SK-N-SH (cell line): ENCODE data around the gene NYAP2. TPM values are rescaled to one million over a fixed set of nuclear protein-coding genes. Genes with fewer than 3 reads are reported as not detected.

Source experiments
- CTCF ChIA-PET: fragments of 300-600, 350-600 bp; formaldehyde crosslinking; extraction: SDS; loops from one replicate; lab custom pipeline; 2021; lab: Yijun Ruan, JAX
- POLR2A ChIA-PET: fragments of 350-600 bp; sonication (Branson Sonifier 250); formaldehyde crosslinking; extraction: SDS; loops from one replicate; lab custom pipeline; 2020; ENCODE audit warnings: antibody characterized with exemption, inconsistent platforms; lab: Yijun Ruan, JAX
- DNase-seq: peaks from one replicate; pipeline ENCODE4 v3.0.0; 2012
- H2AFZ ChIP-seq: fragments of 200-600 bp; sonication (generic); 2 replicates; pipeline ENCODE4 v1.8.1; 2016; ENCODE audit warnings: antibody characterized with exemption, mild to moderate bottlenecking, low read depth
- H3F3A ChIP-seq: fragments of 200-600 bp; sonication (generic); replicated peaks from 2 replicates; pipeline ENCODE3; 2016; ENCODE audit warnings: antibody characterized with exemption, mild to moderate bottlenecking; ENCODE audit not compliant: insufficient read depth
- H3K27ac ChIP-seq, 2 experiments: fragments of 200-500 bp in 1 of 2; fragments of 200-600 bp in 1 of 2; sonication (Bioruptor generic) in 1 of 2; sonication (generic), shearing (Covaris generic) in 1 of 2; 2 replicates each; pipeline versions ENCODE4 v1.5.1 to v1.6.1; 2014 to 2016; ENCODE audit warnings: low read depth in 2 of 2, inconsistent platforms in 1 of 2, low read length in 1 of 2, mild to moderate bottlenecking in 1 of 2, mixed read lengths in 1 of 2
- H3K27me3 ChIP-seq: fragments of 200-600 bp; sonication (generic), shearing (Covaris generic); 2 replicates; pipeline ENCODE4 v1.6.1; 2016; ENCODE audit warnings: mixed run types; ENCODE audit not compliant: insufficient read depth
- H3K36me3 ChIP-seq, 2 experiments: fragments of 200-500 bp in 1 of 2; fragments of 200-600 bp in 1 of 2; sonication (Bioruptor generic) in 1 of 2; sonication (generic) in 1 of 2; replicated peaks in 1 of 2; 2 replicates each; pipeline versions ENCODE3 to v1.5.1; 2014 to 2016; ENCODE audit warnings: low read length in 1 of 2, mild to moderate bottlenecking in 1 of 2; ENCODE audit not compliant: insufficient read depth in 2 of 2, control insufficient read depth in 1 of 2
- H3K4me1 ChIP-seq, 2 experiments: fragments of 200-500 bp in 1 of 2; fragments of 200-600 bp in 1 of 2; sonication (Bioruptor generic) in 1 of 2; sonication (generic), shearing (Covaris generic) in 1 of 2; 2 replicates each; pipeline versions ENCODE4 v1.5.1 to v1.6.1; 2014 to 2016; ENCODE audit warnings: low read depth in 1 of 2, low read length in 1 of 2, mixed run types in 1 of 2; ENCODE audit not compliant: insufficient read depth in 2 of 2, control insufficient read depth in 1 of 2
- H3K4me2 ChIP-seq: fragments of 200-600 bp; sonication (generic), shearing (Covaris generic); 2 replicates; pipeline ENCODE4 v1.6.1; 2017; ENCODE audit warnings: mixed run types
- H3K4me3 ChIP-seq, 2 experiments: fragments of 200-500 bp in 1 of 2; fragments of 200-600 bp in 1 of 2; sonication (Bioruptor generic) in 1 of 2; sonication (generic), shearing (Covaris generic) in 1 of 2; 2 replicates each; pipeline versions ENCODE4 v1.5.1 to v1.8.1; 2014 to 2016; ENCODE audit warnings: low read depth in 2 of 2, inconsistent platforms in 1 of 2, low read length in 1 of 2, mild to moderate bottlenecking in 1 of 2, mixed read lengths in 1 of 2, moderate library complexity in 1 of 2
- H3K79me2 ChIP-seq: fragments of 200-600 bp; sonication (generic); 2 replicates; pipeline ENCODE4 v1.8.1; 2017; ENCODE audit warnings: mild to moderate bottlenecking; ENCODE audit not compliant: insufficient read depth
- H3K9ac ChIP-seq: fragments of 200-600 bp; sonication (generic); 2 replicates; pipeline ENCODE4 v1.6.1; 2017; ENCODE audit warnings: mixed run types
- H3K9me2 ChIP-seq: fragments of 200-600 bp; sonication (generic); 2 replicates; pipeline ENCODE4 v1.6.1; 2017; ENCODE audit warnings: mixed run types
- H3K9me3 ChIP-seq: fragments of 200-600 bp; sonication (generic); 2 replicates; pipeline ENCODE4 v1.6.1; 2017; ENCODE audit warnings: mixed run types, mild to moderate bottlenecking, moderate library complexity
- H4K20me1 ChIP-seq: fragments of 200-600 bp; sonication (generic); 2 replicates; pipeline ENCODE4 v1.6.1; 2017; ENCODE audit warnings: mild to moderate bottlenecking, mixed run types; ENCODE audit not compliant: insufficient read depth
- CTCF ChIP-seq: fragments of 200-600 bp; sonication (generic); IDR thresholded peaks from 2 replicates; pipeline ENCODE4 v1.6.1; 2017; ENCODE audit warnings: antibody characterized with exemption, mild to moderate bottlenecking, moderate library complexity
- ELF1 ChIP-seq: IDR thresholded peaks from 2 replicates; pipeline ENCODE4 v1.4.0; 2012
- EP300 ChIP-seq, 2 experiments: IDR thresholded peaks; 2 replicates each; pipeline versions ENCODE4 v1.4.0 to v1.6.1; 2012; ENCODE audit warnings: borderline replicate concordance in 1 of 2, low read depth in 1 of 2, low read length in 1 of 2
- EZH2phosphoT487 ChIP-seq: fragments of 200-600 bp; sonication (generic); IDR thresholded peaks from 2 replicates; pipeline ENCODE4 v1.6.1; 2017; ENCODE audit warnings: low read depth, mixed run types, mild to moderate bottlenecking, antibody characterized with exemption, moderate library complexity, borderline replicate concordance
- GATA2 ChIP-seq: sonication (generic); formaldehyde crosslinking; IDR thresholded peaks from 2 replicates; pipeline ENCODE4 v1.5.0; 2020; ENCODE audit warnings: mild to moderate bottlenecking, missing genetic modification reagents
- MXI1 ChIP-seq: IDR thresholded peaks from 2 replicates; pipeline ENCODE4 v1.6.1; 2012; ENCODE audit warnings: mild to moderate bottlenecking, low read depth, low read length, improper control_type of control experiment
- RAD21 ChIP-seq: IDR thresholded peaks from 2 replicates; pipeline ENCODE4 v1.6.1; 2012; ENCODE audit warnings: mild to moderate bottlenecking, low read length
- RCOR1 ChIP-seq: fragments of 150-350 bp; IDR thresholded peaks from 2 replicates; pipeline ENCODE4 v1.6.1; 2017; ENCODE audit warnings: antibody characterized with exemption, low read length
- RXRA ChIP-seq: IDR thresholded peaks from 2 replicates; pipeline ENCODE4 v1.4.0; 2012; ENCODE audit warnings: low read depth, mild to moderate bottlenecking, borderline replicate concordance
- TEAD4 ChIP-seq: IDR thresholded peaks from 2 replicates; pipeline ENCODE4 v1.4.0; 2012; ENCODE audit warnings: mild to moderate bottlenecking, borderline replicate concordance; ENCODE audit not compliant: insufficient read depth
- ZBTB33 ChIP-seq: IDR thresholded peaks from 2 replicates; pipeline ENCODE4 v1.4.0; 2012; ENCODE audit warnings: low read depth, borderline replicate concordance
- WGBS: methylation state at CpG from one replicate; pipeline ENCODE4 v1.1.6; 2017; ENCODE audit warnings: low lambda C conversion rate; 5-methylcytosine and 5-hydroxymethylcytosine counted together
- polyA plus RNA-seq, 3 experiments: library from polyadenylated mRNA; depleted of rRNA; stranded (reverse); fragments of >200 nt; gene quantifications; 2 replicates each; pipeline ENCODE4 v1.2.3, GENCODE V29; 2012

The NYAP2 gene
- polyA plus RNA-seq, 1 of the 3 experiments (the other 2 are of a cell fraction) = not detected

DNA sequence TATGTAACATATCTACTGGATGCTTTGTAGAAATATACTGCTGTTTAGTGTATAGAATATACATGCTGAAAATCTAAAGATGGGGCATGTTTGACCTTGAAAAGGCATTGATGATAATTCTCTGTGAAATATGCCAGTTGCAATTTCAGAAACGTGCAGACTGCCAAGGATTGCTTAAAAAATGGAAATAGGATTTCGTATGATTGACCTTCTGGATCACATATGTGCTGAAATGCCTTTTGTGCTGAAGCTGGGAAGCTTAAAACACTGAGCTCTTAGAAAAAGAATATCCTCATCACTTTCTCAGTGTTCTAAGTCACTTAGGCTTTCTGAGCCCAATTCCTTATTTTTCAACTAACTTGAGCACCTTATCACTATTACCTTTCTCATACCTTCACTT lies 14.3 kb downstream of the NYAP2 start:
- Histone ChIP-seq H3K36me3 (no peaks in the 10 kb centered on the region), H3K79me2 (no peaks in the 10 kb centered on the region), H3F3A (no peaks in the 10 kb centered on the region), H3K9ac (no peak overlapping the region), H3K27me3 (no peaks in the 10 kb centered on the region), H3K9me2 (no peaks in the 10 kb centered on the region), H4K20me1 (no peaks in the 10 kb centered on the region), H3K27ac (no peak overlapping the region), H2AFZ (no peak overlapping the region; the same call in 1 of the 2 replicates), H3K4me1 (peaks cover 0 to 10% of the 10 kb centered on the region in 2 experiments; a peak in 2 of 4 replicates), H3K9me3 (no peaks in the 10 kb centered on the region), H3K4me3 (no peak overlapping the region), H3K4me2 (no peak overlapping the region)
- WGBS = 9% methylated on average over 2 of the region's 2 CpGs
- ChIA-PET CTCF (interaction anchor here (1.3 to 1.5 kb wide), 2 partner anchors 13 to 132 kb away, joined by 3 to 4 read pairs; no protein-coding TSS in a partner anchor), POLR2A (interaction anchor here (2.9 kb wide), 1 partner anchor 14 kb away, joined by 8 read pairs; the partner anchor contains the start of gene NYAP2)
- DNase-seq = no peak
- no peak for TF ChIP-seq RAD21
- TF ChIP-seq CTCF = no peak
- TF ChIP-seq MXI1 = no peak
- no peak for TF ChIP-seq TEAD4
- TF ChIP-seq ELF1 = no peak
- TF ChIP-seq ZBTB33 = no peak

GRCh38 chr2:225414902-225415301 lies 15.4 kb downstream of the NYAP2 start:
- Histone ChIP-seq H4K20me1 (no peaks in the 10 kb centered on the region), H3K4me1 (peaks cover 0 to 10% of the 10 kb centered on the region in 2 experiments; a peak in 2 of 4 replicates), H2AFZ (no peak overlapping the region), H3K9me3 (no peaks in the 10 kb centered on the region), H3K79me2 (no peaks in the 10 kb centered on the region), H3K9me2 (no peaks in the 10 kb centered on the region), H3F3A (no peaks in the 10 kb centered on the region), H3K36me3 (no peaks in the 10 kb centered on the region), H3K9ac (no peak overlapping the region), H3K4me2 (no peak overlapping the region), H3K27me3 (no peaks in the 10 kb centered on the region), H3K27ac (no peak overlapping the region), H3K4me3 (no peak overlapping the region)
- TF ChIP-seq EZH2phosphoT487 (no peak), RXRA (no peak), RCOR1 (0 out of 2 replicates have a peak, but pooled peaks have one; percentile 31), GATA2 (CRISPR knock-in tag) (peak; percentile 58), EP300 (IDR thresholded peaks at IDR 0.05; ENCODE audit: borderline replicate concordance in 1 of 2, low read depth in 1 of 2, low read length in 1 of 2) (peak in 1 of 2 experiments; percentile 77; a peak in 1 of 4 replicates)
- DNase-seq = no peak
- CTCF ChIA-PET = interaction anchor here (0.7 to 1.5 kb wide), 7 partner anchors 14 to 1285 kb away, joined by 3 to 7 read pairs (median 3); no protein-coding TSS in a partner anchor
- WGBS = 14% methylated on average over 1 of the region's 1 CpG
- POLR2A ChIA-PET = interaction anchor here (2.9 kb wide), 1 partner anchor 15 kb away, joined by 8 read pairs; the partner anchor contains the start of gene NYAP2
